ENCODE data around the gene PACSIN1. TPM values are rescaled to one million over a fixed set of nuclear protein-coding genes. Genes with fewer than 3 reads are reported as not detected.

Gene PACSIN1
- total RNA-seq, 3 donors from 2014 or later (not counting 1 experiment from before 2014, with no cell fraction given): 2.2 to 6.6 (median 3.9) TPM

- Mint-ChIP-seq H3K27me3 (ENCODE audit: low read depth in 2 of 2) (no peaks in the 10 kb centered on the region), H3K4me1 (peaks cover 18 to 31% of the 10 kb centered on the region in 2 donors), H3K36me3 (no peaks in the 10 kb centered on the region), H3K27ac (peak within 1 kb of the TSS; percentile 91 to 98), H3K4me3 (peak within 1 kb of the TSS; percentile 98), H3K9me3 (no peaks in the 10 kb centered on the region)
- H3K27me3 ChIP-seq (ENCODE audit: control insufficient read depth, insufficient read depth, low read length): no peaks in the 10 kb centered on the region
- H3K36me3 ChIP-seq (ENCODE audit: control insufficient read depth, insufficient read depth, low read length): peaks cover 36% of the 10 kb centered on the region
- peak within 1 kb of the TSS; percentile 84 for H3K27ac ChIP-seq (ENCODE audit: low read length)
- intact Hi-C loops (cut with micrococcal nuclease): no loop called here
- H3K4me1 ChIP-seq (ENCODE audit: control insufficient read depth, insufficient read depth, low read length): peaks cover 24% of the 10 kb centered on the region
- peak; percentile 98 to 99 (median 99) for ATAC-seq
- WGBS (ENCODE audit: insufficient coverage): under 1% methylated on average over 52 of the region's 58 CpGs
- H3K9me3 ChIP-seq (ENCODE audit: control insufficient read depth, insufficient read depth, low read length): no peaks in the 10 kb centered on the region
- TF ChIP-seq CTCF (IDR thresholded peaks at IDR 0.05): no peak
- DNase-seq: peak; percentile 89 to 96
- H3K4me3 ChIP-seq (ENCODE audit: low read length): peak within 1 kb of the TSS; percentile 80
These were observed 40.1 kb upstream of the PACSIN1 start, which contains the start of gene RPS10 for GRCh38 chr6:34425498-34426410. RPS10 (minus strand) TSS chr6:34426069; CDS start chr6:34425221, 848 bp downstream.

- Histone ChIP-seq H3K9me3 (ENCODE audit: control insufficient read depth, insufficient read depth, low read length) (no peaks in the 10 kb centered on the region), H3K4me3 (ENCODE audit: low read length) (no peak overlapping the region), H3K27ac (ENCODE audit: low read length) (no peak overlapping the region), H3K4me1 (ENCODE audit: control insufficient read depth, insufficient read depth, low read length) (no peaks in the 10 kb centered on the region), H3K36me3 (ENCODE audit: control insufficient read depth, insufficient read depth, low read length) (no peaks in the 10 kb centered on the region), H3K27me3 (ENCODE audit: control insufficient read depth, insufficient read depth, low read length) (no peaks in the 10 kb centered on the region)
- intact Hi-C loops (cut with micrococcal nuclease): no loop called here
- Mint-ChIP-seq H3K27ac (no peak overlapping the region), H3K4me1 (no peaks in the 10 kb centered on the region), H3K36me3 (no peaks in the 10 kb centered on the region), H3K9me3 (no peaks in the 10 kb centered on the region), H3K4me3 (no peak overlapping the region), H3K27me3 (ENCODE audit: low read depth in 2 of 2) (peaks cover 0 to 3% of the 10 kb centered on the region in 2 donors)
- TF ChIP-seq CTCF (IDR thresholded peaks at IDR 0.05): no peak
- DNase-seq (no peak), ATAC-seq (no peak)
- WGBS (ENCODE audit: insufficient coverage): 80% methylated on average over 5 of the region's 5 CpGs
These were observed 30.0 kb upstream of the PACSIN1 start for GRCh38 chr6:34435916-34436315.

GRCh38 chr6:34436803-34437643, 28.9 kb upstream of the PACSIN1 start:
- no peaks in the 10 kb centered on the region for H3K36me3 Mint-ChIP-seq
- H3K27me3 Mint-ChIP-seq (ENCODE audit: low read depth in 2 of 2): peaks cover 0 to 2% of the 10 kb centered on the region in 2 donors
- Histone ChIP-seq H3K36me3 (ENCODE audit: control insufficient read depth, insufficient read depth, low read length) (no peaks in the 10 kb centered on the region), H3K9me3 (ENCODE audit: control insufficient read depth, insufficient read depth, low read length) (no peaks in the 10 kb centered on the region), H3K27ac (ENCODE audit: low read length) (no peak overlapping the region), H3K4me3 (ENCODE audit: low read length) (no peak overlapping the region), H3K27me3 (ENCODE audit: control insufficient read depth, insufficient read depth, low read length) (no peaks in the 10 kb centered on the region), H3K4me1 (ENCODE audit: control insufficient read depth, insufficient read depth, low read length) (no peaks in the 10 kb centered on the region)
- WGBS (ENCODE audit: insufficient coverage): 93% methylated on average over 38 of the region's 38 CpGs
- H3K4me1 Mint-ChIP-seq: no peaks in the 10 kb centered on the region
- ATAC-seq (no peak), DNase-seq (no peak)
- H3K9me3 Mint-ChIP-seq: no peaks in the 10 kb centered on the region
- intact Hi-C loops (cut with micrococcal nuclease): no loop called here
- no peak overlapping the region for H3K27ac Mint-ChIP-seq
- no peak overlapping the region for H3K4me3 Mint-ChIP-seq
- TF ChIP-seq CTCF (IDR thresholded peaks at IDR 0.05): no peak
